ENCODE measurements around the gene MAP3K2. TPM values are rescaled to one million over a fixed set of nuclear protein-coding genes. Genes with fewer than 3 reads are reported as not detected.
A peak's percentile ranks its signal among the peaks of the same experiment; 100 is the strongest.

Gene MAP3K2
- polyA plus RNA-seq, 1 experiment: 10.9 TPM

DNA sequence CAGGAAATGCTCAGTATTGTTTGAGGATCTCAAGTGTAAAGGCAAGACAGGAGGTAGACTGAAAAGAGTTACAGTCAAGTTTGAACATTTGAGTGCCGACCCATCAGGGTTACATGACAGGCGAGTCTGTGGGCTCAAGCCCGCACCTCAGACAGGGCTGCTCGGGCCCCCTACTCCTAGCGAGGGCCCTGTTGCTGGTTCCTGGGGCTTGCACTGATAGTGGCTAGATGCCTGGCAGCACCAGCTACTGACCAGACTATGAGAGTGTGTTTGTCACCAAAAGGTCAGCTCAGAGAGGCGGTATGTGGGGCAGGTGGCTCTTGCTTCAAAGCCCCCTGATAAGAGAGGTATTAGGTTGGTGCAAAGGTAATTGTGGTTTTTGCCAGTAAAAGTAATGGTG is 132.1 kb downstream of the MAP3K2 start:
- ChIA-PET POLR2A (no interaction called here), CTCF (interaction anchor here (1.0 kb wide), 1 partner anchor 15 kb away, joined by 3 read pairs; no protein-coding TSS in a partner anchor)
- H3K4me3 ChIP-seq (ENCODE audit: low read depth, low read length): no peak overlapping the region
- TF ChIP-seq, protein P1, sequence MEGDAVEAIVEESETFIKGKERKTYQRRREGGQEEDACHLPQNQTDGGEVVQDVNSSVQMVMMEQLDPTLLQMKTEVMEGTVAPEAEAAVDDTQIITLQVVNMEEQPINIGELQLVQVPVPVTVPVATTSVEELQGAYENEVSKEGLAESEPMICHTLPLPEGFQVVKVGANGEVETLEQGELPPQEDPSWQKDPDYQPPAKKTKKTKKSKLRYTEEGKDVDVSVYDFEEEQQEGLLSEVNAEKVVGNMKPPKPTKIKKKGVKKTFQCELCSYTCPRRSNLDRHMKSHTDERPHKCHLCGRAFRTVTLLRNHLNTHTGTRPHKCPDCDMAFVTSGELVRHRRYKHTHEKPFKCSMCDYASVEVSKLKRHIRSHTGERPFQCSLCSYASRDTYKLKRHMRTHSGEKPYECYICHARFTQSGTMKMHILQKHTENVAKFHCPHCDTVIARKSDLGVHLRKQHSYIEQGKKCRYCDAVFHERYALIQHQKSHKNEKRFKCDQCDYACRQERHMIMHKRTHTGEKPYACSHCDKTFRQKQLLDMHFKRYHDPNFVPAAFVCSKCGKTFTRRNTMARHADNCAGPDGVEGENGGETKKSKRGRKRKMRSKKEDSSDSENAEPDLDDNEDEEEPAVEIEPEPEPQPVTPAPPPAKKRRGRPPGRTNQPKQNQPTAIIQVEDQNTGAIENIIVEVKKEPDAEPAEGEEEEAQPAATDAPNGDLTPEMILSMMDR (IDR thresholded peaks at IDR 0.05; ENCODE audit: insufficient read depth, low read depth, low read length): no peak
- no peaks in the 10 kb centered on the region for H3K27me3 ChIP-seq (ENCODE audit: control insufficient read depth, insufficient read depth, low read length)
- H3K36me3 ChIP-seq (ENCODE audit: control insufficient read depth, insufficient read depth, low read length): peaks cover 19% of the 10 kb centered on the region
- DNase-seq (ENCODE audit: low read depth): no peak

DNA sequence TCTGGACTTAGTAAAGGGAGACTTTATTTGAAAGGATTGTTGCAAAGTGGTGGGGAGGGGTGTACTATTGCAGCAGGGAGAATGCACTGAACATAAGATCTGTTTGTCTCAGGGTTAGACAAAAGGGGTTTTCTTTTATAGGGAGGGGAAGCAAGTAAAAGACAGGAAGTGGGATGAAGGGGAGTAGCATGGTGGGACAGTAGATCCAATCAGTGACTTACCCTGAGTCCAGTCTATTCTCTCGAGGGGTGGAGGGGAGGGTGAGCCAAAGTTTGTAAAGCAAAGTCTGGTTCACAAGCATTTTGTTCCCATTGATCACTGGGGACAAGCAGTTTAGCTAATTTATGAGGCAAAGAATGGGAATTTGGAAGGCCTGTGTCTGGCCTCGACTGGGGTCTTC is 132.6 kb downstream of the MAP3K2 start:
- ChIA-PET CTCF (interaction anchor here (1.0 kb wide), 1 partner anchor 16 kb away, joined by 3 read pairs; no protein-coding TSS in a partner anchor), POLR2A (no interaction called here)
- Histone ChIP-seq H3K36me3 (ENCODE audit: control insufficient read depth, insufficient read depth, low read length) (peaks cover 17% of the 10 kb centered on the region), H3K27me3 (ENCODE audit: control insufficient read depth, insufficient read depth, low read length) (no peaks in the 10 kb centered on the region), H3K4me3 (ENCODE audit: low read depth, low read length) (no peak overlapping the region)
- DNase-seq (ENCODE audit: low read depth): no peak
- TF ChIP-seq, protein P1 (IDR thresholded peaks at IDR 0.05; ENCODE audit: insufficient read depth, low read depth, low read length): no peak

GRCh38 chr2:127254386-127254981 is 133.3 kb downstream of the MAP3K2 start:
- peak; percentile 9 for DNase-seq (ENCODE audit: low read depth)
- ChIA-PET CTCF (interaction anchor here (1.1 kb wide), 1 partner anchor 12 kb away, joined by 5 read pairs; no protein-coding TSS in a partner anchor), POLR2A (no interaction called here)
- H3K4me3 ChIP-seq (ENCODE audit: low read depth, low read length): no peak overlapping the region
- peaks cover 17% of the 10 kb centered on the region for H3K36me3 ChIP-seq (ENCODE audit: control insufficient read depth, insufficient read depth, low read length)
- H3K27me3 ChIP-seq (ENCODE audit: control insufficient read depth, insufficient read depth, low read length): no peaks in the 10 kb centered on the region
- TF ChIP-seq, protein P1 (IDR thresholded peaks at IDR 0.05; ENCODE audit: insufficient read depth, low read depth, low read length): no peak

Small RNA genes within 50 kb of the gene (small RNA-seq; reads per million reads assigned to genes)
- not detected for gene MIR4783 (ENCODE audit: insufficient read length, low read depth, low replicate concordance)
- not detected for gene RNU6-1147P (ENCODE audit: insufficient read length, low read depth, low replicate concordance)

Other genes with a start within 250 kb of the MAP3K2 start
- 0.13 and 0.28 TPM in 2 replicates for gene CYP27C1, start 167.7 kb downstream of the MAP3K2 start, polyA plus RNA-seq (2011; rRNA removed)
- gene ERCC3, start 93.8 kb downstream of the MAP3K2 start, polyA plus RNA-seq (2011; rRNA removed): 46.0 and 48.5 TPM in 2 replicates
- 0.11 TPM in 1 of 2 replicates, not detected in the other for gene PROC, start 30.5 kb upstream of the MAP3K2 start, polyA plus RNA-seq (2011; rRNA removed)
- 23.9 and 33.8 TPM in 2 replicates for gene IWS1, start 138.5 kb upstream of the MAP3K2 start, polyA plus RNA-seq (2011; rRNA removed)
- gene MYO7B, start 147.7 kb upstream of the MAP3K2 start, polyA plus RNA-seq (2011; rRNA removed): 0.07 and 0.36 TPM in 2 replicates

Data from BJ (cell line).